ENCODE data around the gene CLCN5.

The CLCN5 gene

DNA sequence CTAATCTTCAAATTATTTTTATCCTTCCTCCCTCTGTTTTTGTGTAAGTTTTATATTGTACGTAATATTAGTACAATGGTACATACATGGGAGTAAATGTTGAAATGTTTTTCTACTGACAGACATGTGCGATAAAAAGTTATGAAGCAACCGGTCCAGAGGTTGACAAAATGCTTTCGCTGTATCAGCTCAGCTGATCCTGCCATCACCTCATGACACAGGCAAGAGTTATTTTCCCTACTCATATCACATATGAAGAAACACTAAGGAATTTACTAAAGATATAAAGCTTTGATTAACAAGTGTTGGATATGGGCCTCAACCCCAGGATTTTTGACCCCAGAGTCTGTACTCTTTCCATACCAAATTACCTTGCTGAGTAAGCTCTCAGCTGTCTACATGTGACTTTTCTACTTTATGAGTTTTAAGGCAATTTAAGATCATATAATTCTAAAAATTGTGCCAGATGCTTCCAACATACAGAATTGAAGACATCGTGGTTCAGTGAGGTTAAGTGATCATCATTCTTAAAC is 50.0 kb downstream of the CLCN5 start:
- Histone ChIP-seq H3K27ac (ENCODE audit: low read length) (no peak overlapping the region), H3K9me3 (replicated peaks; ENCODE audit: insufficient read depth, low read length) (no peaks in the 10 kb centered on the region), H3K4me1 (ENCODE audit: low read length) (no peaks in the 10 kb centered on the region), H4K20me1 (ENCODE audit: insufficient read depth, low read length) (no peaks in the 10 kb centered on the region), H3K4me2 (ENCODE audit: low read depth, low read length) (no peak overlapping the region), H2AFZ (ENCODE audit: low read length) (no peak overlapping the region), H3K4me3 (ENCODE audit: low read length) (no peak overlapping the region), H3K36me3 (replicated peaks; ENCODE audit: insufficient read depth, low read length) (no peaks in the 10 kb centered on the region), H3F3A (ENCODE audit: insufficient read depth, low read length) (no peaks in the 10 kb centered on the region), H3K79me2 (ENCODE audit: low read length) (no peaks in the 10 kb centered on the region), H3K9ac (ENCODE audit: low read length) (no peak overlapping the region), H3K27me3 (replicated peaks; ENCODE audit: insufficient read depth, low read length) (no peaks in the 10 kb centered on the region), H3K9me2 (replicated peaks; ENCODE audit: insufficient read depth, low read length) (no peaks in the 10 kb centered on the region)
- TF ChIP-seq, protein P1, sequence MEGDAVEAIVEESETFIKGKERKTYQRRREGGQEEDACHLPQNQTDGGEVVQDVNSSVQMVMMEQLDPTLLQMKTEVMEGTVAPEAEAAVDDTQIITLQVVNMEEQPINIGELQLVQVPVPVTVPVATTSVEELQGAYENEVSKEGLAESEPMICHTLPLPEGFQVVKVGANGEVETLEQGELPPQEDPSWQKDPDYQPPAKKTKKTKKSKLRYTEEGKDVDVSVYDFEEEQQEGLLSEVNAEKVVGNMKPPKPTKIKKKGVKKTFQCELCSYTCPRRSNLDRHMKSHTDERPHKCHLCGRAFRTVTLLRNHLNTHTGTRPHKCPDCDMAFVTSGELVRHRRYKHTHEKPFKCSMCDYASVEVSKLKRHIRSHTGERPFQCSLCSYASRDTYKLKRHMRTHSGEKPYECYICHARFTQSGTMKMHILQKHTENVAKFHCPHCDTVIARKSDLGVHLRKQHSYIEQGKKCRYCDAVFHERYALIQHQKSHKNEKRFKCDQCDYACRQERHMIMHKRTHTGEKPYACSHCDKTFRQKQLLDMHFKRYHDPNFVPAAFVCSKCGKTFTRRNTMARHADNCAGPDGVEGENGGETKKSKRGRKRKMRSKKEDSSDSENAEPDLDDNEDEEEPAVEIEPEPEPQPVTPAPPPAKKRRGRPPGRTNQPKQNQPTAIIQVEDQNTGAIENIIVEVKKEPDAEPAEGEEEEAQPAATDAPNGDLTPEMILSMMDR (IDR thresholded peaks at IDR 0.05; ENCODE audit: low read length): no peak
- TF ChIP-seq EZH2 (optimal IDR thresholded peaks at IDR 0.05; ENCODE audit: low read depth, low read length) (no peak), EZH2phosphoT487 (IDR thresholded peaks at IDR 0.05; ENCODE audit: low read length) (no peak)
- DNase-seq: no peak

DNA sequence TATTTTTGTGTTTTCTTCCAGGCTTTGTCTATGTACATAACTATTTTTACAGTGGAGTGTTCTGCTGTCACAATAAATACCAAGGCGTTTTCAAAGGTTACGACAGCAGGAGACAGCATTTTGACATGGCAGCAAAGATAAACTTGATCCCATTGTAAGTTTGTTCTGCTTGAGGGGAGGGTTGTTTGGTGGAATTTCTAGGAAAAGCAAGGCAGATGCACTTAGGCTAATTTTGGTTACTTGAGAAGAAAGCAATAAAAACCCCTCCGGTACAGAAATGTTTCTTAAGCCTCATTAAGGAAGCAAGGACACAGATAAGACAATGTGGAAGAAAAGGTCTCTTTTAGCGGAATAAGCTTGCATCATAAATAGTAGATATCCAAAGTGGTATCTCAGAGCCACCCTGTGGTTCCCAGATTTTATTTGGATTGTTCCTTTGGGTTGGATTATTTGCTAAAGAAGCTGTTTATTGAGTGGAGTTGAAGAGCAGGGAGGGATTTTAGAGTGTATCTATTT is 54.3 kb downstream of the CLCN5 start:
- H3K36me3 ChIP-seq (replicated peaks; ENCODE audit: insufficient read depth, low read length): no peaks in the 10 kb centered on the region
- no peaks in the 10 kb centered on the region for H3K79me2 ChIP-seq (ENCODE audit: low read length)
- H3K4me2 ChIP-seq (ENCODE audit: low read depth, low read length): no peak overlapping the region
- H3K4me1 ChIP-seq (ENCODE audit: low read length): no peaks in the 10 kb centered on the region
- DNase-seq: no peak
- no peak overlapping the region for H2AFZ ChIP-seq (ENCODE audit: low read length)
- H3K27ac ChIP-seq (ENCODE audit: low read length): no peak overlapping the region
- no peaks in the 10 kb centered on the region for H3F3A ChIP-seq (ENCODE audit: insufficient read depth, low read length)
- no peaks in the 10 kb centered on the region for H3K9me2 ChIP-seq (replicated peaks; ENCODE audit: insufficient read depth, low read length)
- no peaks in the 10 kb centered on the region for H4K20me1 ChIP-seq (ENCODE audit: insufficient read depth, low read length)
- no peaks in the 10 kb centered on the region for H3K9me3 ChIP-seq (replicated peaks; ENCODE audit: insufficient read depth, low read length)
- no peak overlapping the region for H3K4me3 ChIP-seq (ENCODE audit: low read length)
- no peak for TF ChIP-seq EZH2phosphoT487 (IDR thresholded peaks at IDR 0.05; ENCODE audit: low read length)
- TF ChIP-seq, protein P1 (IDR thresholded peaks at IDR 0.05; ENCODE audit: low read length): no peak
- no peak for TF ChIP-seq EZH2 (optimal IDR thresholded peaks at IDR 0.05; ENCODE audit: low read depth, low read length)
- no peak overlapping the region for H3K9ac ChIP-seq (ENCODE audit: low read length)
- H3K27me3 ChIP-seq (replicated peaks; ENCODE audit: insufficient read depth, low read length): no peaks in the 10 kb centered on the region

DNA sequence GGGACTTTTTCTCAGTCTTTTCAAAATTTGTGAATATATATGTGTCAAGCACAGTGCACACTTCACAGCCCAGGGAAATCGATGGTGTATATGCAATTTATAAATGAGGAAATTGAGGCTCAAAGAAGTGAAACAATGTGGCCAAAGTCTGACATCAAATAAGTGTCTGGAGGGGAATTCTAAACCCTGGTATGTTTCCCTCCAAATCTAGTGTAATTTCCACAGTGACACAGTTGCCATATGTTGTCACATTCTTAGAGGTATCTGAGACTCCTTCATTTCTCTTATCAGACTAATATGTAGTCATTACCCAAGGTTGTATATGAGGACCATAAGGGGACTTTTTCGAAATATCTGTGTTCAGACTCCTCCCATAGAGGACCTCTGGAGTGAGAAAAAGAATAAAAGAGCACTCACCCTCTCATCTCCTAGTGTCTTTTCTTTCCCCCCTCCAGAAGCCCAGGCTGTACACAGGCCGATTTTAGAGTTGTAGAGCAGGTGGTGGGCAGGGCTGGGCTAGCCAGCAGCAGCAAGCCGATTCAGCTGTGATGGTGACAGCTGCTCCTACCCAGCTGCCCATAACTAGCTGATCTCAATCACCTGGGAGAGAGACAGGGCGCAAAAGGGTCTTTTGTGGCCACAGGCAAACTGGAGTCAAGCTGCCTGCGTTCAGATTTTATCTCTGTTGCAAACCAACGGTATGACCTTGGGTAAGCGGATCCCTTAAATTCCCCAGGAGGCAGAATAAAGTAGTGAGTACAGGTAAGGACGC is 55.1 kb downstream of the CLCN5 start:
- Histone ChIP-seq H3K27me3 (replicated peaks; ENCODE audit: insufficient read depth, low read length) (no peaks in the 10 kb centered on the region), H4K20me1 (ENCODE audit: insufficient read depth, low read length) (no peaks in the 10 kb centered on the region), H3K4me1 (ENCODE audit: low read length) (no peaks in the 10 kb centered on the region), H3K27ac (ENCODE audit: low read length) (no peak overlapping the region), H3K9me3 (replicated peaks; ENCODE audit: insufficient read depth, low read length) (no peaks in the 10 kb centered on the region), H3K4me3 (ENCODE audit: low read length) (no peak overlapping the region), H3K4me2 (ENCODE audit: low read depth, low read length) (no peak overlapping the region), H3K36me3 (replicated peaks; ENCODE audit: insufficient read depth, low read length) (no peaks in the 10 kb centered on the region), H2AFZ (ENCODE audit: low read length) (no peak overlapping the region), H3F3A (ENCODE audit: insufficient read depth, low read length) (no peaks in the 10 kb centered on the region), H3K9me2 (replicated peaks; ENCODE audit: insufficient read depth, low read length) (no peaks in the 10 kb centered on the region), H3K9ac (ENCODE audit: low read length) (no peak overlapping the region), H3K79me2 (ENCODE audit: low read length) (no peaks in the 10 kb centered on the region)
- no peak for DNase-seq
- TF ChIP-seq EZH2 (optimal IDR thresholded peaks at IDR 0.05; ENCODE audit: low read depth, low read length) (no peak), EZH2phosphoT487 (IDR thresholded peaks at IDR 0.05; ENCODE audit: low read length) (no peak)
- TF ChIP-seq, protein P1 (IDR thresholded peaks at IDR 0.05; ENCODE audit: low read length): no peak
